Activated CD8-positive, alpha-beta T cell treated with anti-CD3 and anti-CD28 coated beads for 36 hours (primary cell): ENCODE data around the gene FAF1. TPM values are rescaled to one million over a fixed set of nuclear protein-coding genes. Genes with fewer than 3 reads are reported as not detected.

Source experiments
- ATAC-seq: fragments of 200-7000 bp; cut with Tn5 transposase; one replicate; pipeline ENCODE4 v1.10.0; 2021; ENCODE audit warnings: mild to moderate bottlenecking, moderate library complexity
- CTCF ChIA-PET: fragments of 350-600 bp; sonication (Branson Sonifier 250); formaldehyde crosslinking; loops from one replicate; lab custom pipeline; 2021; ENCODE audit warnings: antibody characterized with exemption; lab: Charles Lee
- POLR2A ChIA-PET: fragments of 350-600 bp; sonication (Branson Sonifier 250); formaldehyde crosslinking; loops from one replicate; lab custom pipeline; 2021; ENCODE audit warnings: antibody characterized with exemption; lab: Charles Lee
- DNase-seq: peaks from one replicate; pipeline ENCODE4 v3.0.0-alpha.2; 2020
- H3K27ac Mint-ChIP-seq: one replicate; pipeline ENCODE4 v1.8.0; 2021; ENCODE audit warnings: mild to moderate bottlenecking, mixed read lengths
- H3K27me3 Mint-ChIP-seq: one replicate; pipeline ENCODE4 v1.8.0; 2021; ENCODE audit warnings: mixed read lengths
- H3K36me3 Mint-ChIP-seq: one replicate; pipeline ENCODE4 v1.8.0; 2021; ENCODE audit warnings: low read depth, mixed read lengths
- H3K4me1 Mint-ChIP-seq: one replicate; pipeline ENCODE4 v1.8.0; 2021; ENCODE audit warnings: low read depth, mixed read lengths
- H3K4me3 Mint-ChIP-seq: one replicate; pipeline ENCODE4 v1.8.0; 2021; ENCODE audit warnings: mild to moderate bottlenecking, moderate library complexity, mixed read lengths
- H3K9me3 Mint-ChIP-seq: one replicate; pipeline ENCODE4 v1.8.0; 2021; ENCODE audit warnings: mixed read lengths
- intact Hi-C: fragments of 100-400 bp; cut with micrococcal nuclease; formaldehyde crosslinking; loops from one replicate; pipeline ENCODE4 v1.10.0; 2022
- total RNA-seq, 2 experiments: library from RNA; stranded (reverse); gene quantifications; one replicate each; pipeline ENCODE4 v1.2.3, GENCODE V29; 2021
- TF ChIP-seq, protein P1 (sequence below): fragments of 200-600 bp; IDR thresholded peaks from one replicate; pipeline ENCODE4 v1.8.0; 2022; ENCODE audit warnings: antibody characterized with exemption, mild to moderate bottlenecking

Gene FAF1
- total RNA-seq, 2 experiments from 2014 or later = 82.2 to 87.0 TPM

GRCh38 chr1:50426702-50427085 is 533.4 kb downstream of the FAF1 start:
- ATAC-seq (no peak), DNase-seq (no peak)
- Mint-ChIP-seq H3K27ac (no peak overlapping the region), H3K36me3 (peaks cover 2% of the 10 kb centered on the region), H3K27me3 (peaks cover 84% of the 10 kb centered on the region), H3K4me1 (peaks cover 38% of the 10 kb centered on the region), H3K9me3 (no peaks in the 10 kb centered on the region), H3K4me3 (no peak overlapping the region)
- CTCF ChIA-PET = no interaction called here
- POLR2A ChIA-PET = no interaction called here
- intact Hi-C loops = no loop called here
- TF ChIP-seq, protein P1, sequence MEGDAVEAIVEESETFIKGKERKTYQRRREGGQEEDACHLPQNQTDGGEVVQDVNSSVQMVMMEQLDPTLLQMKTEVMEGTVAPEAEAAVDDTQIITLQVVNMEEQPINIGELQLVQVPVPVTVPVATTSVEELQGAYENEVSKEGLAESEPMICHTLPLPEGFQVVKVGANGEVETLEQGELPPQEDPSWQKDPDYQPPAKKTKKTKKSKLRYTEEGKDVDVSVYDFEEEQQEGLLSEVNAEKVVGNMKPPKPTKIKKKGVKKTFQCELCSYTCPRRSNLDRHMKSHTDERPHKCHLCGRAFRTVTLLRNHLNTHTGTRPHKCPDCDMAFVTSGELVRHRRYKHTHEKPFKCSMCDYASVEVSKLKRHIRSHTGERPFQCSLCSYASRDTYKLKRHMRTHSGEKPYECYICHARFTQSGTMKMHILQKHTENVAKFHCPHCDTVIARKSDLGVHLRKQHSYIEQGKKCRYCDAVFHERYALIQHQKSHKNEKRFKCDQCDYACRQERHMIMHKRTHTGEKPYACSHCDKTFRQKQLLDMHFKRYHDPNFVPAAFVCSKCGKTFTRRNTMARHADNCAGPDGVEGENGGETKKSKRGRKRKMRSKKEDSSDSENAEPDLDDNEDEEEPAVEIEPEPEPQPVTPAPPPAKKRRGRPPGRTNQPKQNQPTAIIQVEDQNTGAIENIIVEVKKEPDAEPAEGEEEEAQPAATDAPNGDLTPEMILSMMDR = no peak

GRCh38 chr1:50426108-50426700 is 533.9 kb downstream of the FAF1 start:
- Mint-ChIP-seq H3K4me1 (peaks cover 41% of the 10 kb centered on the region), H3K9me3 (no peaks in the 10 kb centered on the region), H3K36me3 (peaks cover 3% of the 10 kb centered on the region), H3K4me3 (no peak overlapping the region), H3K27me3 (peaks cover 85% of the 10 kb centered on the region), H3K27ac (no peak overlapping the region)
- ChIA-PET CTCF (no interaction called here), POLR2A (interaction anchor here (0.6 kb wide), 1 partner anchor 14 kb away, joined by 3 read pairs; no protein-coding TSS in a partner anchor)
- TF ChIP-seq, protein P1 = no peak
- intact Hi-C loops = no loop called here
- no peak for DNase-seq
- ATAC-seq = no peak

DNA sequence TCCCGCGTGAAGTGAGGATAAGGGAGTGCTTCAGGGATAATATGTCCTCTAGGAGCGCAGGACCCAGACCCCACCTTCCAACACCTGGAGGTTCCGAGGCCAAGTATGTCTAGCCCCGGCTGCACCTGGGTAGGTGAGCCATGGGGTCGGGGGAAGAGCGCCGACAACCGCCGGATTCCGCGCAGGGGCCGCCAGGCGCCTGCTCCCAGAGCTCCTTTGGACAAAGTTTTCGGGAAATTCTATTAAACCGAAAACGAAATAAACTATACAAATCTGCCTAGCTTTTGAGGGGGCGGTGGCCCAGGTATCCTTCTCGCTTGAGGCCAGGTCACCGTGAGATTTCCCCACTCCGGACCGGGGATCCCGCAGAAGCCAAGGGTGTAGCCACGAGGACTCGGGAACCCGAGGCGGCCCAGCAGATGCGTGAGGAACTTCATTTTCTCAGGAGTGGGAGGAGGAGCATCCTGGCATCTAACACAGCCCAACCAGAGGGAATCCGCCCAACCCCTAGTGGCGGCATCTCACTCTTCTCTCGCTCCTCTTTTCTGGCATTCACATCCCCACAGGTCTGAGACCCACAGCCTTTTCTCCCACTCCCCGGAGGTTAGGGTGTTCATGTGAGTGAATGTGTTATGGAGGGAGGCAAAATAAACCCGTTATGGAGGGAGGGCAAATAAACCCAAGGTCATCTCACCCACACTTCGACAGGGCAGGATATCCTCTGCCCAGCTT is 534.5 kb downstream of the FAF1 start:
- ATAC-seq (no peak), DNase-seq (no peak)
- POLR2A ChIA-PET = interaction anchor here (0.6 kb wide), 1 partner anchor 15 kb away, joined by 3 read pairs; no protein-coding TSS in a partner anchor
- H3K4me1 Mint-ChIP-seq = peaks cover 42% of the 10 kb centered on the region
- intact Hi-C loops = no loop called here
- peaks cover 80% of the 10 kb centered on the region for H3K27me3 Mint-ChIP-seq
- H3K27ac Mint-ChIP-seq = no peak overlapping the region
- CTCF ChIA-PET = no interaction called here
- TF ChIP-seq, protein P1 = no peak
- H3K9me3 Mint-ChIP-seq = no peaks in the 10 kb centered on the region
- peak overlapping the region; percentile 29 for H3K4me3 Mint-ChIP-seq
- H3K36me3 Mint-ChIP-seq = peaks cover 3% of the 10 kb centered on the region

GRCh38 chr1:50424884-50425375 is 535.1 kb downstream of the FAF1 start:
- Mint-ChIP-seq H3K4me3 (peak overlapping the region; percentile 80), H3K36me3 (peaks cover 3% of the 10 kb centered on the region), H3K27ac (no peak overlapping the region), H3K4me1 (peaks cover 47% of the 10 kb centered on the region), H3K9me3 (no peaks in the 10 kb centered on the region), H3K27me3 (peaks cover 80% of the 10 kb centered on the region)
- intact Hi-C loops = no loop called here
- ATAC-seq (no peak), DNase-seq (no peak)
- TF ChIP-seq, protein P1 = no peak
- CTCF ChIA-PET = no interaction called here
- POLR2A ChIA-PET = interaction anchor here (0.5 kb wide), 1 partner anchor 451 kb away, joined by 3 read pairs; no protein-coding TSS in a partner anchor
